Sigmoid colon (tissue), 4 donors: ENCODE measurements around the gene ANKRD6.

ENCODE experiments used
- CTCF ChIP-seq, 4 experiments: fragments of 450-650 bp in 3 of 4; fragments of 200-600 bp in 1 of 4; IDR thresholded peaks; one replicate each; pipeline ENCODE4 v1.5.1; 2016 to 2019; ENCODE audit warnings: antibody characterized with exemption in 4 of 4, mild to moderate bottlenecking in 3 of 4, moderate library complexity in 2 of 4
- EP300 ChIP-seq, 4 donors: sonication (generic); formaldehyde crosslinking; IDR thresholded peaks; one replicate each; pipeline ENCODE4 v1.6.1; 2017; ENCODE audit warnings: antibody characterized with exemption in 4 of 4
- POLR2A ChIP-seq, 2 donors: fragments of 450-650 bp; IDR thresholded peaks; one replicate each; pipeline ENCODE4 v1.6.1; 2016; ENCODE audit warnings: antibody characterized with exemption in 2 of 2, mild to moderate bottlenecking in 2 of 2, moderate library complexity in 2 of 2

DNA sequence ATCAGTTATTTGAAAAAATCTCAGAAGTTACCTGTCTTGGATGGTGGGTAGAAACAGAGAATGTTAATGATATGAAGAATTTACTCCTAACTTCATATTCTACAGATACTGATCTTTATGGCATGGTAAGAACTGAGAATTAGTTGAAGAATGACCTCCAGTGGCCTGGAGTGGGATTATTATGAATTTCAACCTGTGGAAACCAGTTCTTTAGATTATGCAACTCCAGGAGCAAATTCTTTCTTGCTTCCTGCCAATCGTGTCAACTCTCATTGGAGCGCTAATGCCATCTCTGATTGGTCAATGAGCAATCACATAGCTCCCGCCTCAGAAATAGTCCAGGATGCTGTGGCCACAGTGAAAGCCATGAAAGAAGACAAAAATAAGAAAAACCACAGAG is 165.0 kb downstream of the ANKRD6 start:
- no peak for TF ChIP-seq CTCF (IDR thresholded peaks at IDR 0.05)
- TF ChIP-seq EP300 (IDR thresholded peaks at IDR 0.05): no peak
- no peak for TF ChIP-seq POLR2A (IDR thresholded peaks at IDR 0.05)
